Frontal cortex (tissue), 4 donors: Measurements from ENCODE around the gene SLC25A6. TPM values are rescaled to one million over a fixed set of nuclear protein-coding genes. Genes with fewer than 3 reads are reported as not detected.
"Not testable (repeated sequence)": the region's sequence is repeated elsewhere in the genome, so short reads cannot be mapped to it uniquely, and the experiment has no call there.

Experiments
- DNase-seq, 2 donors: peaks; one replicate each; pipeline ENCODE4 v3.0.0; 2012; ENCODE audit warnings: low spot score in 2 of 2
- FAIRE-seq: peaks from 2 replicates; lab custom pipeline; 2012; peaks lifted over from hg19 to GRCh38; lab: Jason Lieb, UNC
- total RNA-seq: library from RNA; depleted of rRNA; stranded (reverse); fragments of >200 nt; gene quantifications from one replicate; pipeline ENCODE4 v1.2.3, GENCODE V29; 2014
- donor health status: control.
- donor health status: control.
- donor health status: control.

Gene SLC25A6
- total RNA-seq, 1 donor from 2014 or later, result 139 TPM

- no peak for DNase-seq
- no peak for FAIRE-seq
These were observed 2.1 kb upstream of the SLC25A6 start for GRCh38 chrX:1393871-1394615.

DNA sequence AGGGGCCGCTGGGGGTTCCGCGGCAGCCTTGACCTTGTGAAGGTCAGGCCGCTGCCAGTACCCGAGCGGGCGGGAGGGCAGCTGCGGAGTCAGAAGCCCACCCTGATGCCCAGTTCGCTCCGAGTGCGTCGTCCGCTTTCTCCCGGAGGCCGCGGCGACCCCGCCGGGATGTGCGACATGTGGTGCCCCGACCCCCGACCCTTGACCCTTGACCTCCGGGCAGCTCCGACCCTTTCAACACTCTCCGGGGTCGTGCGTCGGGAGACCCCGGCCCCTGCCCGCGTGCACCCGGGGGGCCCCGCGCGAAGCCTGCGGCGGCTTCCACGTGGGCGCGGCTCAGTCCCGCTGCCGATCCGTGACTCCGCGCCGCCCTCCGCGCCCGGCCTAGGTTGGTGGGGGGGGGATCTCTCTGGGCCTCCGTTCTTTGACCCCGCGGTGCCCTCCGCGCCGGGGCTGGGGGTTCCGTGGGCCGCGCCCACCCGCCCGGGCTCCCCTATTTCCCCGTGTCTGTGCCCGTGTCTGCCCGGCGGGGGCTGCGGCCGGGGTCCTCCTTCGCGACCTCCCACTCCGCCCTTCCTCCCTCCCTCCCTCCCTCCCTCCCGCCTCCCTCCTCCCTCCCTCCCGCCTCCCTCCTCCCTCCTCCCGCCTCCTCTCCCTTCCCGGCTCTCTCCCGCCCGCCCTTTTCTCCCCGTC, 609 bp upstream of the SLC25A6 start:
- FAIRE-seq (no peak), DNase-seq (peak; percentile 64 to 69)

DNA sequence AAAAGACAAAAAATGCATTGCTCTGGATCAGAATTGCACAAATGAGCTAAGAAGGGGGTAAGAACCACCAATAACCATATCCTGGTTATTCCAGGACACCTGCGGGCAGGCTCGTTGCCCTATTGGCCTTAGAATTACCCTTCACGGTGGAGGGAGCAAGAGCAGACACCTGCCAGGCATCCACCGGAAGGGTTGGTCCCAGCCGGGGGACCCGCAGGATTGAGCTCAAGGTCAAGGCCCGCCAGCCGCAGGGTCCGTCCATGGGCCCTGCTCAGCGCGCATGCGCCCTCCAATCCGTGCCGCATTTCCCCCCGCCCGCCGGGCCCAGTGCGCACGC, 575 bp downstream of the SLC25A6 start:
- FAIRE-seq (no peak), DNase-seq (no peak)

GRCh38 chrX:1390621-1391369, 1.1 kb downstream of the SLC25A6 start:
- DNase-seq (no peak), FAIRE-seq (no peak)

DNA sequence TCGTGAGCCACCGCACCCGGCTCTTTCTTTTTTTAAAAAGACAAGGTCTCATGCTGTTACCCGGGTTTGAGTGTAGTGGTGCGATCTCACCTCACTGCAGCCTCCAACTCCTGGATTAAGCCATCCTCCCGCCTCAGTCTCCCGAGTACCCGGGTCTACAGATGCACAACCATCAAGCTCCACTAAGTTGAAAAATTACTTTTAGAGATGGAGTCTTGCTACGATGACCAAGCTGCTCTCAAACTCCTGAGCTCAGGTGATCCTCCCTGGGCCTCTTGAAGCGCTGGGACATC, 2.0 kb downstream of the SLC25A6 start:
- no peak for FAIRE-seq
- DNase-seq, result no peak

GRCh38 chrX:1389181-1389992, 2.5 kb downstream of the SLC25A6 start:
- FAIRE-seq, result no peak
- no peak for DNase-seq

GRCh38 chrX:1388651-1389050, 3.3 kb downstream of the SLC25A6 start:
- FAIRE-seq (no peak), DNase-seq (no peak)

- FAIRE-seq (no peak), DNase-seq (no peak)
These were observed 4.7 kb downstream of the SLC25A6 start for GRCh38 chrX:1387141-1387776.

DNA sequence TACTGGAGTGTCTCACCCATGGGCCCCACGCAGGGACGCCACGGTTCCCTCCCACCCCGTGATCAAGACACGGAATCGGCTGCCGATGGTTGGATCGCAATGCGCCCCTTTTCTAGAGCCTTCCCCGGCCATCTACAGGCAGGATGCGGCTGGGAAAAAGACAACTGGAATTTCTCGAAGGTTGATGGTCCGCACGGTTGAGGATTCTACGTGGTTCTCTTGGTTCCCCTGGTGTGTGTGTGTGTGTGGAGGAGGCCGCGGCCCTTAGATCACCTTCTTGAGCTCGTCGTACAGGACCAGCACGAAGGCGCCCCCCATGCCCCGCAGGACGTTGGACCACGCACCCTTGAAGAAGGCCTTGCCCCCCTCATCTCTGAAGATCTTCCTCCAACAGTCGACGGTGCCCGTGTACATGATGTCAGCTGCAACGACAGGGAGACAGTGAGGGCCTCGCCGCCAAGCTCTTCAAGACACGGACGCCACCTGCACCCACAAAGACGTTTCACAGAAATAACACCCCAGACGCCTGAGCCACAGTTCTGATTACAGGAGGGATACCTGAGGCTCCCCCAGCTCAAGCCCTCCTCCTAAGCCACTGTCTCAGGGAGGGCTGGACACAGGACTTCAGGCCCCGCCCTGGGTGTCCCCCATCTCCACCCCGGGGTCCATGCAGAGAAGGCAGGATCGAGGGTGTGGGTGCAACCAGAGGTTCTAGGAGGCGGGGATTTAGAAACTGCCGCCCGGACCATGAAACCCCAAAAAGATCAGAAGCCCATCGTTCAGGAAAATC, 5.4 kb downstream of the SLC25A6 start:
- no peak for DNase-seq
- no peak for FAIRE-seq

DNA sequence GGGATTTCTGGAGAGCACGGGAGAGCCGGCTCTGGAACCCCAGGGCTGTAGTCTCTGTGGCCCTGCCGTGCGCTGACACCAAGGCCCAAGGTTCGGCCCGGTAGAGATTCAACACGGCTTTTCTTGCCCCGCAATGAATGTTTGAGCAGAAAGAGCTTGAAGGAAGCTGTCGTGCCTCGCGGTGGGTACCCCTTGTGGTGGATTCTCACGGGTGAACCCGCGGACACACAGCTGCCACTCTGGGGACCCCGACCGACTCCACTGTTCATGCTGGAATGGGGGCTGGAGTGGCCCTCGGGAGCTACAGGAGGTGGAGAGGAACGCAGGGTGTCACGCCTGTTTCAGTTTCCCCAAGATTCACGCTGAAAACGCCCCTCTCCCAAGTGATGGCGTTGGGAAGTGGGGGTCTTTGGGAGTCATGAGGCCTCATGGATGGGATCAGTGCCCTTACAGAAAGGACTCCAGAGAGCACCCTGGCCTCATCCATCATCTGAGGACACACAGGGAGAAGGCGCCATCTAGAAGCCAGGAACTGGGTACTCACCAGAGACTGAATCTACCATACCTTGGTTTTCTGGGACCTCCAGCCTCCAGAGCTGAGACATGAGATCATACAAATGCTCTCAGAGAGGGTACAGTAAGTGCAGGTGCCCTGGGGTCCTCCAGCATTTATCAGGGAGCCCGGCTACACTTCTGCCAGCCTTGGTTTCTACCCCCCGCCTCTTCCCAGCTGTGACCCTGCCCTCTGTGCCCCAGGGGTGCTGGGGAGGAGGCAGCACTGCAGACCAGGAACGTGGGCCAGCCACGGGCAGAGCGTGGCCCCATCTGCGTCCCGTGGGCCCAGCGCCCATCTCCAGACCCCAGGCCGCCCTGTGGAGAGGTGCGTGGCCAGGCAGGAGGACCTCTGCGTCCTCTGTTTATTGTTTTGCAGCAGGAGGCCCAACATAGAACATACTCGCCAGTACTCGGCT, 6.4 kb downstream of the SLC25A6 start:
- DNase-seq, result peak in 1 of 2 donors; percentile 11
- no peak for FAIRE-seq

GRCh38 chrX:1384658-1385252, 7.2 kb downstream of the SLC25A6 start:
- FAIRE-seq, result no peak
- peak in 1 of 2 donors; percentile 10 for DNase-seq

DNA sequence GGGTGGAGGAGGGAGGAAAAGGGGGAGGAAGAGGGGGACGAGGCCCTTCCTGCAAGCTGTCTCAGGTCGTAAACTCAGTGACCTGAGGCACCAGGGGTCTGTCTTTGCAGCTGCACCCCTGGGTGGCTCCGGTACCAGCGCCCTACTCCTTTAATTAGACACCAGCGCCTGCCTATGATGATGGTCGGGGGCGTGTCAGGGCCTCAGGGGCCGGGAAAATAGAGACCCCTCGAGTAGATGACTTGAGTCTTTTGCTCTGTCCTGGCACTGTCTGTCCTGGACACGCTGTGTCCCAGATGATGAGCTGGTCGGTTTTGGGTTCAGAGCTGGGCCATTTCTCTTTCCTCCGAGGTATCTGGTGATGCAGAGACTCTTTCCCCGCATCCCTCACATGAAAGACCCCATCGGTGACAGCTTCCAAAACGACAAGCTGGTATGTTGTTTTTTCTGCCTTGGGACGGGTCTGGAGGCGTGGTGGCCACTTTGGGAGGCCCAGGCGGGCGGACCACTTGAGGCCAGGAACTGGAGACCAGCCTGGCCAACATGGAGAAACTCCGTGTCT, 11.2 kb downstream of the SLC25A6 start:
- no peak for FAIRE-seq
- DNase-seq, result peak in 1 of 2 donors; percentile 3

GRCh38 chrX:1378306-1378759, 13.6 kb downstream of the SLC25A6 start:
- no peak for DNase-seq
- no peak for FAIRE-seq

GRCh38 chrX:1368385-1368698, 23.6 kb downstream of the SLC25A6 start:
- DNase-seq, result no peak
- FAIRE-seq, result no peak

DNA sequence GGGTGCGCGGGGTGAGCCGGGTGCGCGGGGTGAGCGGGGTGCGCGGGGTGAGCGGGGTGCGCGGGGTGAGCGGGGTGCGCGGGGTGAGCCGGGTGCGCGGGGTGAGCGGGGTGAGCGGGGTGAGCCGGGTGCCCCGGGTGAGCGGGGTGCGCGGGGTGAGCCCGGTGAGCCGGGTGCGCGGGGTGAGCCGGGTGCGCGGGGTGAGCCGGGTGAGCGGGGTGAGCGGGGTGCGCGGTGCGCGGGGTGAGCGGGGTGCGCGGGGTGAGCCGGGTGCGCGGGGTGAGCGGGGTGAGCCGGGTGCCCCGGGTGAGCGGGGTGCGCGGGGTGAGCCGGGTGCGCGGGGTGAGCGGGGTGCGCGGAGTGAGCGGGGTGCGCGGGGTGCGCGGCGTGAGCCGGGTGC, 25.6 kb downstream of the SLC25A6 start:
- not testable (repeated sequence) for FAIRE-seq, DNase-seq

- DNase-seq, result no peak
- FAIRE-seq, result no peak
These were observed 30.0 kb downstream of the SLC25A6 start for GRCh38 chrX:1361910-1362309.

- DNase-seq (no peak), FAIRE-seq (no peak)
These were observed 30.6 kb downstream of the SLC25A6 start for GRCh38 chrX:1361275-1361674.
